Suppressor macrophage treated with lipopolysaccharide for 1 hour (primary cell): ENCODE results near the gene MX1.
"Not testable (repeated sequence)": the region's sequence is repeated elsewhere in the genome, so short reads cannot be mapped to it uniquely, and the experiment has no call there.

Experiments
- DNase-seq, 3 donors: peaks; one replicate each; pipeline ENCODE4 v3.0.0-alpha.2; 2020 to 2022

MX1 gene

DNA sequence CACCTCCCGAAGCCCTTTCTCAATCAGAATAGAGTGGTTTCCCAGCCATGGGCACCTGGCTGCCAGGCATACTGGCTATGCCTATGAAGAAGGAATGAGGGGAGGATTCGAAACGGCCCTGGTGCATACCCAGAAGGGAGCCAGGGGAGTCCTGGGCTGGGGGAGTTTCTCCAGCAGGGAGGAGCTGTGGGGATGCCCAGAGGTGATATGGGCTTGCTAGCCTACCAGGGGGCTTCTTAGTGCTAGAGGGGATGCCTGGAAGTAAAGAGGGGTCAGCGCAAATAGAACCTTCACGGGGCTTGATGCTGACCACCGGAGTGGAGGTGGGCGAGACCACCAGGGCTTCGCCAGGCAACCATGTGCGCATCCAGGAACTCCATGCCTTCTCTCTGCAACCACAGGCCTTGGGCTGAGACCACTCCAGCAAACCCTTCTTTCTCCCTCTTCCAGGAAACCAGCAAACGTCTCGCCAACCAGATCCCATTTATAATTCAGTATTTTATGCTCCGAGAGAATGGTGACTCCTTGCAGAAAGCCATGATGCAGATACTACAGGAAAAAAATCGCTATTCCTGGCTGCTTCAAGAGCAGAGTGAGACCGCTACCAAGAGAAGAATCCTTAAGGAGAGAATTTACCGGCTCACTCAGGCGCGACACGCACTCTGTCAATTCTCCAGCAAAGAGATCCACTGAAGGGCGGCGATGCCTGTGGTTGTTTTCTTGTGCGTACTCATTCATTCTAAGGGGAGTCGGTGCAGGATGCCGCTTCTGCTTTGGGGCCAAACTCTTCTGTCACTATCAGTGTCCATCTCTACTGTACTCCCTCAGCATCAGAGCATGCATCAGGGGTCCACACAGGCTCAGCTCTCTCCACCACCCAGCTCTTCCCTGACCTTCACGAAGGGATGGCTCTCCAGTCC is 18.2 kb upstream of the MX1 start:
- DNase-seq: no peak

DNA sequence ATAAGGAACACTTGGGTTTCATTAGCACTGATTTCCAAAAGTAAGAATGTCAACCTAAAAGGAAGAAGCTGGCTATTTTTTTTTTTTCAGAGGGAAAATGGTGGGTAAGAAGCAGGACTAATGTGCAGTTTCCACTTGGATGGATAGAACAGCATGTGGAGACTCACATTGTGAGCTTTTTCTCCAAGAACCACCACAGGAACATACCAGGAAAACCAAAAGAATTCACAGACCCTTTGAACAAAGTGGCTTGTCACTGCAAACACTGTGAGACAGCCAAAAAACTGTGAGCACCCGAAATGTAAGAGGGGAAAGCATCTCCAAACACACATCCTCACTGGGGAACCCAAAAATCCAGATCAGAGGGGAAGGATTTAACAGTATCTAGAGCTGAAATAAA is 15.7 kb upstream of the MX1 start:
- no peak for DNase-seq

DNA sequence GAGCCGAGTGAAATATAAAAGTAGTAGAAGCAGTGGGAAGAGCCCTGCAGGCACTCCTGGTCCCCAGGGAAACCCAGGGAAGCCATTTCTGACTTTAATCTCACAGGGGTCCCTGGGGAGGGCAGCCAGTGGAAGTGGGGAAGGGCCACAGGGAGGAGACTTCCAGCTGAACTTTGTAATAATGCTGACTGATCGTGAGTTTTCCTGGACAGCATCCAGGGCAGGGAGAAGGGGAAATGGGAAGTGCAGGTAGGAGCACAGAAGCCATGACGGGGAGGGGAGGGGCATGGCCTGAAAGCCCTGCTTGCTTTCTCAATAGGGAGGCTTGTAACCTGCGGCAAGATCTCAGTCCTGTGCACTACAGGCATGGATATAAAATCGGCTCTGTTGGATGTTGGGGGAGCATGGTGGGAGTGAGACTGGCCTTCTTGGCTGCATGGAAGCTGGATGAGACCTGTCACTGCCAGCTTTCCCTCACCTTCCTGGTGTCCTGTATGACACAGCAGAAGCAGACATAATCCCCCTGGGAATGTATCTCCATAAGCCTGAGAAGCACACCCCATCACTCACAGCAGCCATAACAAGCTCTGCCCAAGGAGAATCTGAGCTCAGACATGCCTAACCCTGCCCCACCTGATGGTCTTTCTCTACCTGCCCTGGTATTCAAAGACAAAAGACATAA is 15.1 kb upstream of the MX1 start:
- no peak for DNase-seq

DNA sequence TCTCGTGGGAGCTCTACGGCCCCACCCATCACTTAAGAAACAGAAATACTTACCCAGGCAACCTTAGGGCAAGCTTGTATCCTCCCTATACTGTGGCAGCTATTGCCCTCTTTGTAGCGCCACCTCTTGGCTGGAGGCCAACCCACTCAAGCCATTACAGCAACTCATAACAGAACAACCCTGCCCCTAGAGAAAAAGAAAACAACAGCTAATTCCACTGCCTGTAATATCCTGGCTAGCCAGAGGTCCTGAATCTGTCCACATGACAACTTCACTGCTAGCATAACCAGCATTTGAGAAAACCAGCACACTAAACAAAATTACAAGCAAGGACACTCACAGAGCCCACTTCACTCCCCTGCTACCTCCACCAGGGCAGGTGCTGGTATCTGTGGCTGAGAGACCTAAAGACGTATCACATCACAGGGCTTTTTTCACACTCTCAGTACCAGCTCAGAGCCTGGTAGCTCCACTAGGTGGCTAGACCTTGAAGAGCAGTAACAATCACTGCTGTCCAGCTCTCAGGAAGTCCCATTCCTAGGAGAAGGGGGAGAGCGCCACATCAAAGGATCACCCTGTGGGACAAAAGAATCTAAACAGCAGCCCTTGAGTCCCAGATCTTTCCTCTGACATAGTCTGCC is 14.5 kb upstream of the MX1 start:
- DNase-seq: peak in 2 of 3 donors; percentile 55 to 56

DNA sequence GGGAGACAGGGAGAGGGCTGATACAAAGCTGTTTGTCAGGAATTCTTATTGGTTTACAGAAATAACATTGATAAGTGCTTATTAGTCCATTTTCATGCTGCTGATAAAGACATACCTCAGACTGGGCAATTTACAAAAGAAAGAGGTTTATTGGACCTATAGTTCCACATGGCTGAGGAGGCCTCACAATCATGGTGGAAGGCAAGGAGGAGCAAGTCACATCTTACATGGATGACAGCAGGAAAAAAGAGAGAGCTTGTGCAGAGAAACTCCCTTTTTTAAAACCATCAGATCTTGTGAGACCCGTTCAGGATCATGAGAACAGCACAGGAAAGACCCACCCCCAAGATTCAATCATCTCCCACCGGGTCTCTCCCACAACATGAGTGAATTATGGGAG is 8.5 kb upstream of the MX1 start:
- not testable (repeated sequence) for DNase-seq

DNA sequence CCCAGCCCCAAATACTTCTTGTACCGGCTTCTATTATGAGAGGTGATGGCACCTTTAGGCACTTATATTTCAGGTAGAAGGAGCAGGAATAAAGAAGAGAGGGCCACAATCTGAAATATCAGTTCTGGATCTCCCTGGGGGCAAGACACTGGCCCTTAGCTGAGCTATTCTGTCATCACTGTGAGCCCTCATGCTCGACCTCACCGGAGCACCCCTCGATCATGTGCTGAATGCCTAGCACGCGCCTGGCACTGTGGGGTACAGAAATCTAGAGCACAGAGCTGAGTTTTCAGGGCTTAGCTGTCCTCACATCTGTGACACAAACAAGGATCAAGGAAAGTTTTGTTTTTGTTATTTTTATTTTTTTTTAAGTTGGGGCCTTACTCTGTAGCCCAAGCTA is 7.6 kb upstream of the MX1 start:
- DNase-seq: no peak

DNA sequence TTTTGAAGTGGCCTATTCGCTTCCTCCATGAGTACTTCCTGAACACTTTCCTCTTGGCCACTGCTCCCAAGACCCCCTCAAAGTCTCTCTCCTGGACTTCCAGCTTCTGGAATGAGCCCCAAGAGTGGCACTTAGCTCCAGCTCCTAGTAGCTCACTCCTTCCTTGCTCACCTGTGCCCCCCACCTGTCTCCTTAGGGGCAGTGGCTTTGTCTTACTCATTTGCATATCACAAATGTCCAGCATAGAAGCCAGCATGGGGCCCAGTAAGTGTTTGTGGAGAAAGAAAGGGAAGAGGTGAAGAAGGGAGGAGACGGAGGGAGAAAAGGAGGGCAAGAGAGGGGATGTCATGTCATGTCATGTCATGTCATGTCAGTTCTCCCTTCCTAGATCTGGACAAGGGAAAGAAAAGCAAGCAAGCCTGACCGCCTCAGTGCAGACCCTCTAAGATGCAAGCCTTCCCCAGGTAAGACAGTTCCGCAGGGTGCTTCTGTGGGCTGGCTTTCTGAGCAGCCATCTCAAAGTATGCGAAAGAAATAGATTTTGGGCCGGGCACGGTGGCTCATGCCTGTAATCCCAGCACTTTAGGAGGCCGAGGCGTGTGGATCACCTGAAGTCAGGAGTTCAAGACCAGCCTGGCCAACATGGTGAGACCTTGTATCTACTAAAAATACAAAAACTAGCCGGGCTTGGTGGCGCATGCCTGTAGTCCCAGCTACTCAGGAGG is 6.9 kb upstream of the MX1 start:
- no peak for DNase-seq

DNA sequence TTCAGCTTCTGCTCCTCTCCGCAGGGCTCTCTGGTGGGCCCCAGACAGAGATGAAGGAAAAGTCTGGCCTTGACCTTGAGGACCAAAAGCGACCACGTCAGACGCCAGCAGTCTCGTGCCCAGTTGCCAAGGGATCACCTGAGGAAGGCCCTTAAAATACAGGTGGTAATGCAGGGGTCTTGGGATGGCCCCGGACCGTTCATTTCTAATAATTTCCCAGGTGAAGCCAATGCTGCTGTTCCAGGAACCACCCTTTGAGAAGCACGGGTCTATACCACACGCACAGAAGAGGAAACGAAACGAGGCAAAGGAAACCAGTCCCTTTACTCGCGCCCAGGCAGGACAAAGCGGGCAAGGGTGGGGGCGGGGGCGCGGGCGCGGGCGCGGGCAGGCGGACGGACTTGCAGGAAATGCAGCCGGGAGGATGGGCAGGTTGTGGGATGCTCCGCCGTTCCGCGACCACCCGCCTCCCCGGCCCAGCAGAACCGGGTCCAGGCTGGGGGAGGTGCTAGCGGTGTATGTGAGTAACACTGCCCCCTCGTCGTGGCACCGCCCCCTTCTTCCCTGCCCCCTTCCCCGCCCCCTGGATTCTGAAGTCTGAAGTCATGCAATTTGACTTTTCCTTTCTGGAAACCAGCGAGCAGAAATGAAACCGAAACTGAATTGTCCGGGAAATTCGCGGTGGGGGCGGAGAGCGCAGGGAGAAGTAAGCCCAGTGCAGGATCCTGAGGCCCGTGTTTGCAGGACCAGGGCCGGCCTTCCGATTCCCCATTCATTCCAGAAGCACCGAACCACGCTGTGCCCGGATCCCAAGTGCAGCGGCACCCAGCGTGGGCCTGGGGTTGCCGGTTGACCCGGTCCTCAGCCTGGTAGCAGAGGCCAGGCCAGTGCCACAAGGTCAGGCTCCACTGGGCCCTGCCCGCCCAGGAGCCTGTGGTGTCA is 5.8 kb upstream of the MX1 start:
- peak; percentile 96 to 99 (median 97) for DNase-seq

DNA sequence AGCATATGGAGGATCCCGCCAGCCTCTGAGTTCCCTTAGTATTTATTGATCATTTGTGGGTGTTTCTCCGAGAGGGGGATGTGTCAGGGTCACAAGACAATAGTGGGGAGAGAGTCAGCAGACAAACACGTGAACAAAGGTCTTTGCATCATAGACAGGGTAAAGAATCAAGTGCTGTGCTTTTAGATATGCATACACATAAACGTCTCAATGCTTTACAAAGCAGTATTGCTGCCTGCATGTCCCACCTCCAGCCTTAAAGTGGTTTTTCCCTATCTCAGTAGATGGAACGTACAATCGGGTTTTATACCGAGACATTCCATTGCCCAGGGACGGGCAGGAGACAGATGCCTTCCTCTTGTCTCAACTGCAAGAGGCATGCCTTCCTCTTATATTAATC is 5.0 kb upstream of the MX1 start:
- not testable (repeated sequence) for DNase-seq

DNA sequence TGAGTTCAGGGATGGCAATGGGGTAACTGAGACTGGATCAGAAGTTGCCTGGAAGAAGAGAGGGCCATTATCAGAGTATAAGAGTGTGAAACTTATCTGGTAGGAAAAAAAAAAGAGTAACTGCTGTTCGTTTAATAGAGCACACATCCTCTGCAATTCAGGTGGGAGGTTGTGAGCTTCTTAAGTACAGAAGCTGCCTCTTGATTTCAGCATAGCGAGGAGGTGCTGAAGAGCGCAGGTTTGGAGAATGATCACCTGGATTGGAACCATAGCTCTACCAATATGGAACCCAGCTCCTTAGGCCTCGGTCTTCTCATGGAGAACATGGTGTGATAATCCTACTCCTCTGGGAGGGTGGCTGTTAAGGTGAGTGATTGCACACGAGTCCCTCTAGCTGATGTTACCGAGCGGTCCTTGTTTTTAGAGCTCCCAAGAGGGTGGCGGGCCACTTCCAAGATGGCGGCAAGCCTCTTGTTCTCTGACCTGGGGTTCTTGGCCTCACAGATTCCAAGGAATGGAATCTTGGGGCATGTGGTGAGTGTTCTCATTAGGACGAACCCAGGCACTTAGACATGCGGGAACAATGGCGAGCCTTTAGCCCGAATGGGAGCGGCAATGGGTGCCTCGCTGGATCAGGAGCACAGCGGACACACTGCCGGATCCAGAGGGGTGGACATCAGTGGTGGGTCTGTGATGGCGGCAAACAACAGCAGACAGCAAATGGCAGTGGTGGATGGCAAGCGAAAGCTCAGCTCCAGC is 3.3 kb upstream of the MX1 start:
- no peak for DNase-seq

DNA sequence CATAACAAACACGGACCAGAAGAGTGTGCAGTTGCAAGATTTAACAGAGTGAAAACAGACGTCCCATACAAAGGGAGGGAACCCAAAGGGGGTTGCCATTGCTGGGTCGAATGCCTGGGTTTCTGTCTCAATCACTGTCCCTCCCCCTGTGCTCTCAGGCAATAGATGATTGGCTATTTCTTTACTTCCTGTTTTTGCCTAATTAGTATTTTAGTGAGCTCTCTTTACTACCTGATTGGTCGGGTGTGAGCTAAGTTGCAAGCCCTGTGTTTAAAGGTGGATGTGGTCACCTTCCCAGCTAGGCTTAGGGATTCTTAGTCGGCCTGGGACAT is 2.8 kb upstream of the MX1 start:
- not testable (repeated sequence) for DNase-seq

DNA sequence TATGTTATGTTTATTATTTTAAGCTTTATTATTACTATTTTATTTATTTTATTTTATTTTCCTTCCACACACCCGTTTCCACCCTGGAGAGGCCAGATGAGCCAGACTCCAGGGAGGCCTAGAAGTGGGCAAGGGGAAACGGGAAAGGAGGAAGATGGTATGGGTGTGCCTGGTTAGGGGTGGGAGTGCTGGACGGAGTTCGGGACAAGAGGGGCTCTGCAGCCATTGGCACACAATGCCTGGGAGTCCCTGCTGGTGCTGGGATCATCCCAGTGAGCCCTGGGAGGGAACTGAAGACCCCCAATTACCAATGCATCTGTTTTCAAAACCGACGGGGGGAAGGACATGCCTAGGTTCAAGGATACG is 468 bp upstream of the MX1 start:
- no peak for DNase-seq

DNA sequence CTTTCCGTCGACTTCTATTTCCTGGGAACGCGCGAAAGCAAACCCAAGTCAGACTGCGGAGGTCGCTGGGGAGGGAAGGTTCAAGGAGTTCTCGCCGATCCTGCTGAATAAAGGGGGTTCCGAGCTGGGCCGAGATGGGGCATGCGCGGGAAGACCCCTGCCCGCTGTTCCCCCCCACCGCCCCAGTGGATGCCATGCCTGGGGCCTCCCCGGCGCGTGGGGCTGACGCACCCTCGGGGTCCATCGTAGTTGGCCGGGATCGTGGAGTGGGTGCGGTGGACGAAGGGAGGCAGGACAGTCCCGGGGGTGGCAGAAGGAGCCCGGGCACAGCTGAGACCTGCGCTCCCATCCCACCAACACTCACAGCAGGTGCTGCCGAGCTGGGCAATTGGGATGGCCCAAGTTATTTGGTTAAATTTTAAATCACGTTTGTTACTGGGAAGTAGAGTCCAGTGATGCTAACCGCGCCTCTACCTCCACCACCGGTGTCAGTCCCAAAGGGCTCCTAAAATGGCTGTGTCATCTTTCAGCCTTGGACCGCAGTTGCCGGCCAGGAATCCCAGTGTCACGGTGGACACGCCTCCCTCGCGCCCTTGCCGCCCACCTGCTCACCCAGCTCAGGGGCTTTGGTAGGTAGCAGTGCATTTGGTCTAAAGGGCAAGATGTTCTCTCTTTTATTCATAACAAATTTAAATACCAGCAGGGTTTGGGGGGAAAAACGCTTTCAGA is 801 bp downstream of the MX1 start:
- DNase-seq: peak; percentile 40 to 74 (median 62)

DNA sequence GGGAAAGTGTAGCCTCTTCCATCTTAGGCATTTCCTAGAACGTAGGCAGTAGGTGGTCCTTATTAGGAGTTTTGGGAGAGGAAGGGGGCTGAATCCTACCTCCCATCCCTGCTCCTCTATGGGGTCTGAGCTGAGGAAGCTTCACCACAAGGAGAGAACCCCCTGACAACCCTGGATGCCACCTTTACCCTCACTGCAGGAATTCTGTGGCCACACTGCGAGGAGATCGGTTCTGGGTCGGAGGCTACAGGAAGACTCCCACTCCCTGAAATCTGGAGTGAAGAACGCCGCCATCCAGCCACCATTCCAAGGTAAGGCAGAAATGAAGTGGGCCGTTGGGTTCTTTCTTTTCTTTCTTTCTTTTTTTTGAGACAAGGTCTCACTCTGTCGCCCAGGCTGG is 1.5 kb downstream of the MX1 start:
- DNase-seq: no peak

DNA sequence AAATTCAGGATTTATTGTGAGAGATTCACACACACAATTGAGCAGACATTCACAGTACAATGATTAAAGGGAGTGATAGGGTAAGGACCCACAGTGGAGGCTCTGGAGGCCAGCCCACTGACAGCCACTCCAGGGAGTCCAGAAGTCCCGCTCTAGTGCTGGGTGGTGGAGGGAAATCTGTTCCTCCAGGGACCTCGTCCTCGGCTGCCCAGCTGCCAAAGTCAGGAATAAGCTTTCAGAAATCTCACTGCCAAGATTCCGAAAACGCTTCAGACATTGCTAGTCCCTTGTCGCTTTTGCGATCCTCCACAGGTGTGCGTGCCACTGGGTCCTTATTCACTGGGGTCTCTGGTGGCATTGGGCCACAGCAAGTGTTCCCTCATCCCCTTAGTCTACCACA is 2.3 kb downstream of the MX1 start:
- DNase-seq: no peak

DNA sequence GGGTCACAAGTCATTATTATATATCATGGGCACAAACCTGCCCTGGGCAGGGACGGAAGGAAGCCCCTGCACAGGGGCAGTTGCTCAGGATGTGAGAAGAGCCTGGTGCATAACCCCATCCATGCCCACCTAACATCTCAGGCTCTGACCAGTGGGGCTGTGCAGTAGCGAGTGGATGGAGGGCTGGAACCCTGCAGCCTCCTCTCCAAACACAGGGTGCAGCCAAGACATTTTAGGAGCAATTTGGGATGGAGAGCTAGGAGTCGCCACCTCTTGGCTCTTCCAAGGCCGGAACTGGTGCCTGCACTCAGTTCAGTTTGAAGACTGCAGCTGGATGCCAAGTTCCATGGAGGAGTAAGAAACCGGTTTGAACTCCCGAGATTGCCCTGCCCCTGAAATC is 2.8 kb downstream of the MX1 start:
- DNase-seq: no peak

DNA sequence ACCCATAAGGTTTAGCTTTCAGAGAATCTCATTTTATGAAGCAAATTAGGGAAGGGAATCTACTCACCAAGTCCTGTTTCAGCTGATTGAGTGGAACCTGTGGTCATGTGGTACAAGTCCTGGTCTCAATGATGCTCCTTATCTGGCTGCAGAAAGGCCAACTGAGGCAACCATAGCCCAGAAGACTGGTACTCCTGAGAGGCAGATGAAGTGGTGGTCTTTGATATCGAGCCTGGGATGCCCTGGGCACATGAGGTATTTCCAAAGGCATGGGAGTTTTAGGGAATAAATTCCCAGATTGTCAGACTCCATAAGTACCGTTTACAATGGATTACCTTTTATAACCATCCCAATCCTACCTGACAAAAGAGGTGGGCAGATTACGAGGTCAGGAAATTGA is 3.3 kb downstream of the MX1 start:
- no peak for DNase-seq

DNA sequence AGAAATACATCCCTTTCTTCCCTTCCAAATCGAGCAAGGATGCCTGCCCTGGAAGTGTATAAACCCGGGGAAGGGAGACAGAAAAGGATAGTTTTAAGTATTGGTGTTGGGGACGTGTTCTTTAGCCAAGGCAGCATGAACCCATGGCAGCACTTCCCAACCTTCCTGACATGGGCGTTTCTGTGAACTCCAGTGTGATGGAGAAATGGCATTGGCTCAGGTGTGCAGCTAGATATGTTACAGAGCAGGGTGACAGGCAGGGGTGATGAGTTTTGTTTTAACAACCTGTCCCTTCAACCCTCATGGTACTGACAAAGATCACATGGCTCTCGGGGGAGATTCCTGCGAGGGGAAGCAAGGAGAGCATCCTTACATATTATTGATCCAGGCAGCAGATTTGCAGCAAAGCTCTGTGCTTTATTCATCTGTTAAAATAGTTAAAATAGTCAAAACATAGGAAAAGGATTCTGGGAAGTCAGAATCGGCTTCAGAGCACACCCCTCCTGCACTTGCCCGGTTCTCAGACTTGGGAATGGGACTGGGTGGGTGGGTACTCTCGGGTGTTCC is 4.0 kb downstream of the MX1 start:
- DNase-seq: no peak

DNA sequence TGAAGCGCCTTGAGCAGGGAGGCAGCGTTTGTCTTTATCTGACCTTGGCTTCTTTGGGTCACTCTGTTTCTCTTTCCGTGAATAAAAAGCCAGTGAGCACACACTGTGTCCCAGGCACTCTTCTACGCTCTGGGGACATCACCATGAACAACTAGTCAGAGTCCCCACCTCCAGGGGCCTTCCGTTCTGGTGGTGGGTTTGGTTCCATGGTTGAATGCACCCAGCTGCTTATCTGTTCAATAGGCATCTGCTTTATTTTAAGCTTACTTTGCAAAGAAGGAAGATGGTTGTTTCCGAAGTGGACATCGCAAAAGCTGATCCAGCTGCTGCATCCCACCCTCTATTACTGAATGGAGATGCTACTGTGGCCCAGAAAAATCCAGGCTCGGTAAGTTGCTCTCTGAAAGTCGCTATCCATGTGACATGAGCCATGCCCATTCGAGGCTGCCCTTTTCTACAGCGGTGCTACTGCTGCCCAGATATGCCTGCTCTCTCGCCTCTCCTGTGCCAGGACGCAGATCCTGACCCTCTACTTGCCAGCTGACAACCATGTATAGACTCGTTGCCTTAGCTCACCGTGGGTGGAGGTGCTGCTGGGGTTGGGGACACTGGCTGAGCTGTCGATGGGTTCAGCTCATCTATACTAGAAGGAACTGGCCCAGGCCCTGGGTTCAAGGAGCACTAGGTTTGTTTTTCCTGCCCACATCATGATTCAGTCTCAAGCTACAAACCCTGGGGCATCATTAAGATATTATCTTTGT is 5.9 kb downstream of the MX1 start:
- DNase-seq: no peak
